Activated naive CD8-positive, alpha-beta T cell treated with anti-CD3 and anti-CD28 coated beads, Interleukin-2, amount 10 ng/mL, durations not matched to agents 7 days and 5 days (primary cell): ENCODE data around the gene MYO1G. TPM values are rescaled to one million over a fixed set of nuclear protein-coding genes. Genes with fewer than 3 reads are reported as not detected.
"Not testable (repeated sequence)": the region's sequence is repeated elsewhere in the genome, so short reads cannot be mapped to it uniquely, and the experiment has no call there.

Experiments used
- ATAC-seq: fragments of 150-1000 bp; cut with Tn5 transposase; one replicate; pipeline ENCODE4 v1.10.0; 2021; ENCODE audit warnings: low read depth, moderate library complexity
- POLR2A ChIA-PET: fragments of 350-600 bp; sonication (Branson Sonifier 250); formaldehyde crosslinking; loops from one replicate; lab custom pipeline; 2021; ENCODE audit warnings: antibody characterized with exemption; lab: Charles Lee
- DNase-seq: peaks from one replicate; pipeline ENCODE4 v3.0.0; 2021
- H3K27ac Mint-ChIP-seq: one replicate; pipeline ENCODE4 v1.8.0; 2022; ENCODE audit warnings: mild to moderate bottlenecking, mixed read lengths
- H3K27me3 Mint-ChIP-seq: one replicate; pipeline ENCODE4 v1.8.0; 2022; ENCODE audit warnings: mild to moderate bottlenecking, moderate library complexity, mixed read lengths
- H3K36me3 Mint-ChIP-seq: one replicate; pipeline ENCODE4 v1.8.0; 2021; ENCODE audit warnings: mild to moderate bottlenecking, mixed read lengths
- H3K4me1 Mint-ChIP-seq: one replicate; pipeline ENCODE4 v1.8.0; 2021; ENCODE audit warnings: mixed read lengths
- H3K4me3 Mint-ChIP-seq: one replicate; pipeline ENCODE4 v1.8.0; 2022; ENCODE audit warnings: mild to moderate bottlenecking, moderate library complexity, mixed read lengths
- H3K9me3 Mint-ChIP-seq: one replicate; pipeline ENCODE4 v1.8.0; 2021; ENCODE audit warnings: mixed read lengths
- total RNA-seq, 2 experiments: library from RNA; stranded (reverse); gene quantifications; one replicate each; pipeline ENCODE4 v1.2.3, GENCODE V29; 2021

Gene MYO1G
- total RNA-seq, 2 experiments from 2014 or later, result 382 to 403 TPM

DNA sequence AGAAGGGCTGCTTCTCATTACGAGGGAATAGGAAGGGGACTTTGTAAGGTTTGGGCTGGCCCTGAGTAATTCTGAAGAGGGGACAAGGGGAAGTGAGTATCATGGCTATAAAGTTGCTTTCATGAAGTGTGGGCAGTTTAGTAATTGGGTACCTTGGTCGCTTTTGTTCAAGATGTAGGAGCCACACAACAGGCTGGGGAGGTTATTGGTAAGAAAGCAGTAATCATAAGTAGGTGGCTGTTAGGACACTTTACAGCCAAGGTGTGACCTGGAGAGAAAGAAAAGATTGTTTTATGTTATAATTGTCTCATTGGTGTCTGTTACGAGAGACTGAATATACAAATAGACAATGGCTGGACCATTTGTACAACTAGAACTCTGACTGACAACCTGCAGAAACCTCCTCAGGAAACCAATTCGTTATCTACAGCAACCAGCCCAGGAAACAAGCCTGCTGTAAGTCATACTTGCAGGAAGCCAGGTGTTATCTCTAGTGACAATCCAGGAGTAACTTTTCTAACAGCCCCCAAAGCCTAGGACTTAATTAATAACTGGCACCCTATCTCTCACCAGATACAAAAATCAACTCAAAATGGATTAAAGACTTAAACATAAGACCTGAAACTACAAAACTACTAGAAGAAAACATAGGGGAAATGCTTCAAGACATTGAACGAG, 16.2 kb upstream of the MYO1G start:
- ATAC-seq (no peak), DNase-seq (no peak)
- Mint-ChIP-seq H3K27me3 (no peaks in the 10 kb centered on the region), H3K4me3 (peak overlapping the region; percentile 58), H3K4me1 (peaks cover 31% of the 10 kb centered on the region), H3K9me3 (no peaks in the 10 kb centered on the region), H3K27ac (peak overlapping the region; percentile 53), H3K36me3 (no peaks in the 10 kb centered on the region)
- POLR2A ChIA-PET, result interaction anchor here (0.9 to 7.8 kb wide), 4 partner anchors 8 to 110 kb away, joined by 7 to 202 read pairs (median 20); partner anchors contain the start of gene MYO1G

DNA sequence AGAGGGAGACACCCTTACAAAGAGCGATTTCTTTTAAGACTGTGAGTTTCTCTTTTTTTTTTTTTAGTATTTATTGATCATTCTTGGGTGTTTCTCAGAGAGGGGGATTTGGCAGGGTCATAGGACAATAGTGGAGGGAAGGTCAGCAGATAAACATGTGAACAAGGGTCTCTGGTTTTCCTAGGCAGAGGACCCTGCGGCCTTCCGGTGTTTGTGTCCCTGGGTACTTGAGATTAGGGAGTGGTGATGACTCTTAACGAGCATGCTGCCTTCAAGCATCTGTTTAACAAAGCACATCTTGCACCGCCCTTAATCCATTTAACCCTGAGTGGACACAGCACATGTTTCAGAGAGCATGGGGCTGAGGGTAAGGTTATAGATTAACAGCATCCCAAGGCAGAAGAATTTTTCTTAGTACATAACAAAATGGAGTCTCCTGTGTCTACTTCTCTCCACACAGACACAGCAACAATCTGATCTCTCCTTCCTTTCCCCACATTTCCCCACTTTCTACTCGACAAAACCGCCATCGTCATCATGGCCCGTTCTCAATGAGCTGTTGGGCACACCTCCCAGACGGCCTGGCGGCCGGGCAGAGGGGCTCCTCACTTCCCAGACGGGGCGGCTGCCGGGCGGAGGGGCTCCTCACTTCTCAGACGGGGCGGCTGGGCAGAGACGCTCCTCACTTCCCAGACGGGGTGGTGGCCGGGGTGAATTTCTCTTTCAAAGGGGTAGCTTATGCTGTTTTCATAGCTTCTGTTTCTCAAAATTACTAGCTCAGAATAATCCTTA, 13.4 kb upstream of the MYO1G start:
- not testable (repeated sequence) for H3K36me3 Mint-ChIP-seq, H3K27ac Mint-ChIP-seq, H3K9me3 Mint-ChIP-seq, H3K27me3 Mint-ChIP-seq, H3K4me3 Mint-ChIP-seq, ATAC-seq, DNase-seq
- POLR2A ChIA-PET, result interaction anchor here (1.0 kb wide), 1 partner anchor 9 kb away, joined by 3 read pairs; no protein-coding TSS in a partner anchor
- H3K4me1 Mint-ChIP-seq, result peaks cover 32% of the 10 kb centered on the region

DNA sequence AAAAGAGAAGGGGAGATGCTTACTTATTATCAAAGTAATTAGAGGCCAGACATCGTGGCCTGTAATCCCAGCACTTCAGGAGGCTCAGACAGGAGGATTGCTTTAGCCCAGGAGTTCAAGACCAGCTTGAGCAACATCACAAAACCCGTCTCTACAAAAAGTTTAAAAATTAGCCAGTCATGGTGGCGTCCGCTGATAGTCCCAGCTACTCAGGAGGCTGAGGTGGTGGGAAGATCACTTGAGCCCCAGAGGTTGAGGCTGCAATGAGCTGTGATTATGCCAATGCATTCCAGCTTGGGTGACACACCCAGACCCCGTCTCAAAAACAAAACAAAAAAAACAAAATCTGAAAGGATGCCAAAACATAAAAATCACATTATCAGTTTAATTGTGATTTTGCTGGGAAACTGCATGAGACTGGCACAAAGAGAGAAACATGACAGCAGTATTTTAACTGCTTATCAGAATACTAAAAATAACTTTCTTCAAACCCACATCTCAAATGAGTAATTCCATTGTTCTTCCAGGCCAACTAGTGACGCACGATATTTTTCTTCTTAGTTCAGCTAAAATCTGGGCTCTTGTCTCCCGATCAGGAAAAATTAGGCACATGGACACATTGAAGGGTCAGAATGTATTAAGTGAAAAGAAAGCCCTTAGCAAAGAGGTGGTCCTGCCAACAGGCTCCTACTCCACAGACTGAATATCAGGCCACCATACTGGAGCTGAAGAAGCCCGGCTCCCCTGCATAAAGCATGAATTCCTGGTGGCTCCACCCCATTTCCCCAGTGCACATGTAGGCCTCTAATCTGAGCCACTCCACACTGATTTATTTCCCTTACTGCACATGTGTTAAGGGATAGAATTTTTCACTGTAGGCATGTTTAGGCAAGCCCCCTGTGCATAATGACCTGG, 11.6 kb upstream of the MYO1G start:
- POLR2A ChIA-PET, result no interaction called here

DNA sequence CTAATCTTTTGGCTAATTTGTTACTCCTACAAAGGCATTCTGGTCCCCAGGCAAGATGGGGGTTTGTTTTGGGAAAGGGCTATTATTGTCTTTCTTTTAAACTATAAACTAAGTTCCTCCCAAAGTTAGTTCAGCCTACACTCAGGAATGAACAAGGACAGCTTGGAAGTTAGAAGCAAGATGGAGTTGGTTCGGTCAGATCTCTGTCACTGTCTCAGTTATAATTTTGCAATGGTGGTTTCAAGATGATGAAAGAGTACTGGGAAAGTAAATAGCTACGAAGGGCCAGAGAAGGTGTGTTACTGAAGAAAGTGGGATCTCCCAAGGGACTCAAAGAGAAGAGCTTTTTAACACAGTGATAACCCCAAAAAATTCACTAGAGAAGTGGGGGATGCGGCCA, 10.3 kb upstream of the MYO1G start:
- ATAC-seq, result no peak
- Mint-ChIP-seq H3K27me3 (no peaks in the 10 kb centered on the region), H3K4me3 (no peak overlapping the region), H3K4me1 (peaks cover 29% of the 10 kb centered on the region), H3K36me3 (peaks cover 22% of the 10 kb centered on the region), H3K9me3 (no peaks in the 10 kb centered on the region), H3K27ac (no peak overlapping the region)
- POLR2A ChIA-PET, result interaction anchor here (0.7 to 1.6 kb wide), 3 partner anchors 8 to 110 kb away, joined by 3 to 5 read pairs (median 4); partner anchors contain the start of gene CCM2
- no peak for DNase-seq

More for the DNA sequence above, 11.6 kb upstream of the MYO1G start:
- Mint-ChIP-seq H3K27ac (no peak overlapping the region), H3K4me3 (no peak overlapping the region), H3K9me3 (no peaks in the 10 kb centered on the region), H3K4me1 (peaks cover 28% of the 10 kb centered on the region), H3K27me3 (no peaks in the 10 kb centered on the region), H3K36me3 (peaks cover 10% of the 10 kb centered on the region)
- no peak for DNase-seq
- ATAC-seq, result no peak

DNA sequence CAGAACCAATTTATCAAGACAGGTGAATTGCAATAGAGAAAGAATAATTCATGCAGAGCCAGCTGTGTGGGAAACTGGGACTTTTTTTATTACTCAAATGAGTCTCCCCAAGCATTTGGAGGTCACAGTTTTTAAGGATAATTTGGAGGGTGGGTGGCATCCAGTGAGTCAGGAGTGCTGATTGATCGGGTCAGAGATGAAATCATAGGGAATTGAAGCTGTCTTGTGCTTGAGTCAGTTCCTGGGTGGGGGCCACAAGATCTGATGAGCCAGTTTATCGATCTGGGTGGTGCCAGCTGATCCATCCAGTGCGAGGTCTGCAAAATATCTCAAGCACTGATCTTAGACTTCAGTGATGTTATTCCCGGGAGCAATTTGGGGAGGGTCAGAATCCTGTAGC, 9.9 kb upstream of the MYO1G start:
- POLR2A ChIA-PET, result interaction anchor here (0.7 to 1.6 kb wide), 4 partner anchors 9 to 111 kb away, joined by 3 to 5 read pairs (median 4); partner anchors contain the start of genes CCM2 and MYO1G
- DNase-seq (no peak), ATAC-seq (no peak)
- Mint-ChIP-seq H3K4me1 (peaks cover 33% of the 10 kb centered on the region), H3K36me3 (peaks cover 26% of the 10 kb centered on the region), H3K27ac (no peak overlapping the region), H3K27me3 (no peaks in the 10 kb centered on the region), H3K9me3 (no peaks in the 10 kb centered on the region), H3K4me3 (no peak overlapping the region)

DNA sequence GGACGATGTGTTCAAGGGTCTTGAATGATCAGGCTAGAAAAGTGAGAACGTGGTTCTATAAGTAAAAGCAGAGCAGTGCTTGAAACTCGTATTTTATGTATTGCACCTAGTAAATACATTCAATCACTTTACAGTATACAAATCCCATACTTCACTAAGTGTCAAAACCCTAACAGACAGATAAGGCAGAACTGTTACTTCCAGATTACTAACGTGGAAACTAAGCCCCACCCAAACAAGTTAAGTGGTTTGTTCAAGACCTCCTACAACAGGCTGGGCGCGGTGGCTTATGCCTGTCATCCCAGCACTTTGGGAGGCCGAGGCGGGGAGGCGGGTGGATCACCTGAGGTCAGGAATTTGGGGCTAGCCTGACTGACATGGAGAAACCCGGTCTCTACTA, 9.2 kb upstream of the MYO1G start:
- POLR2A ChIA-PET, result interaction anchor here (1.2 to 2.8 kb wide), 5 partner anchors 9 to 12 kb away, joined by 3 to 31 read pairs (median 5); partner anchors contain the start of genes CCM2 and MYO1G
- Mint-ChIP-seq H3K4me1 (peaks cover 39% of the 10 kb centered on the region), H3K9me3 (no peaks in the 10 kb centered on the region), H3K27me3 (no peaks in the 10 kb centered on the region), H3K27ac (no peak overlapping the region), H3K4me3 (peak overlapping the region; percentile 98), H3K36me3 (peaks cover 32% of the 10 kb centered on the region)
- DNase-seq (no peak), ATAC-seq (no peak)

DNA sequence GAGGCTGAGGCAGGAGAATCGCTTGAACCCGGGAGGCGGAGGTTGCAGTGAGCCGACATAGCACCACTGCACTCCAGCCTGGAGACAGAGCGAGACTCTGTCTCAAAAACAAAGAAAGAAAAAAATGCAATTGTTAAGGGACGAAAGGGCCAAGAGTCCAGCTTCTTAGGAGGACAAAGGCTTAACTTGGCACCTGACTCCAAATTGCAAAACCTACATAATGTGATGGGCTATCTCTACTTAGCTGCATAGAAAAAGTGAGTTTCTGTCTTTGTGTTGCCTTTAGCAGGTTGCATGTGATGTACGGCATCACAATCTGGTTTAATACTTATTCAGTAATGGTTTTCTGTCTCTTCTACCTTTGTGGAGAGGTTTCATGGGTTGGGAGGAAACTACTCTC, 8.6 kb upstream of the MYO1G start:
- peaks cover 36% of the 10 kb centered on the region for H3K36me3 Mint-ChIP-seq

DNA sequence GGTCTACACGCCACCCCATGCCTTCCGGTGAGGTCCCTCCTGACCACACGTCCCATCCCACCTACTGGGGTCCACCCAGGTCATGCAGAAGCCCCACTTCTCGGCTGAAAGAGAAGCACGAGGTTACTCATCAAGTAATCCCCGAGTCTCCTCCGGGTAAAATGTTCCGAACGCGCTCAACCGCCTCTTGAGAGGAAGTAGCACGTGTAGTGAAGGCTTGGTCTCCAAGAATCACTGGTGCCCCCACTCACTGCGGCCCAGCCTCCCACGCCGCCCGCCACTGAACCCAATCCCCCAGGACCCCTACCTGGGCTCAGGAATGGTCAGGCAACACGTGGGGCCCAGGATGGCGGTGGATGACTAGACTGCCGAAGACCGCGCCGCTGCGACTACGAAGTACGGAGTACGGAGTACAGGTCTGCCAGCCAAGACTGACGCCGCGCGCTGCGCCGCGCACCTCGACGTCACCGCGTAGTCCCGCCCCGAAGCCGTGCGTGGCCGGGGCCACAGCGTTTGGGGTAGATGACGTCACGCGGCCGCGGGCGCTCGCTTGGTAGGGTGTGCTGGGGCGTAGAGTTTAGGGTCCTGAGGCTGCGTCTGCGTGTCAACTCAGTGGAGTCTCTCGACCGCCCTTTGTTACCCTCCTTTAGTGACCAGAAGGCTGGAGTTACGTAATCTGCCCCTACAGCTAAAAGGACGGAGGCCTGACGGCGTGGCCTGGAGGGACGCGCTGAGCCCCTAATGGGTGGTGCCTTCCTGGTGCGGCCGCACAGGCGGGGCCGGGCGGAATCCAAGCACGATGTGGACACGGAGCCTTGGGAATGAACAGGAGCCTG, 7.6 kb upstream of the MYO1G start:
- Mint-ChIP-seq H3K36me3 (peaks cover 40% of the 10 kb centered on the region), H3K9me3 (no peaks in the 10 kb centered on the region), H3K27ac (peak overlapping the region; percentile 98), H3K27me3 (no peaks in the 10 kb centered on the region), H3K4me3 (peak overlapping the region; percentile 98), H3K4me1 (peaks cover 44% of the 10 kb centered on the region)
- POLR2A ChIA-PET, result interaction anchor here (0.7 to 2.8 kb wide), 10 partner anchors 9 to 348 kb away, joined by 3 to 31 read pairs (median 6); no protein-coding TSS in a partner anchor
- DNase-seq, result peak; percentile 99
- peak; percentile 95 for ATAC-seq

More for the DNA sequence above, 8.6 kb upstream of the MYO1G start:
- H3K9me3 Mint-ChIP-seq, result no peaks in the 10 kb centered on the region
- ATAC-seq (no peak), DNase-seq (no peak)
- H3K4me3 Mint-ChIP-seq, result peak overlapping the region; percentile 98
- POLR2A ChIA-PET, result interaction anchor here (1.6 to 2.8 kb wide), 3 partner anchors 8 to 10 kb away, joined by 5 to 31 read pairs (median 16); partner anchors contain the start of gene MYO1G
- H3K27ac Mint-ChIP-seq, result peak overlapping the region; percentile 98
- H3K4me1 Mint-ChIP-seq, result peaks cover 43% of the 10 kb centered on the region
- no peaks in the 10 kb centered on the region for H3K27me3 Mint-ChIP-seq

DNA sequence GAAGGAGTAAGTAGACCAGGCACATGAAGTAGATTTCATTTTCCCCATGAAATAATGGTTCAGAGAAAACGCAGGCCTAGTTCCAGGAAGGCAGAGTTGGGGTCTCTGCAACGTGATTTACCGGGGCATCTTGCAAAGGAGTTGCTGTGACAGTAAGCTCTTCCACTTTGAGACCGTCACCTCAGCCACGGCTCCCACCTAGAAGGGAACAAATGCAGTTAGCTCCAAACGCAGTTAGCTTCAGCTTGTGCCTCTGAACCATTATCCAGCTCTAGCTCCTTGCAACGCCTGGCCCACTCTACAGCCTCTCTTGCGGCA, 7.0 kb upstream of the MYO1G start:
- H3K9me3 Mint-ChIP-seq, result no peaks in the 10 kb centered on the region
- peaks cover 48% of the 10 kb centered on the region for H3K4me1 Mint-ChIP-seq
- ATAC-seq (no peak), DNase-seq (no peak)
- peak overlapping the region; percentile 98 for H3K4me3 Mint-ChIP-seq
- H3K36me3 Mint-ChIP-seq, result peaks cover 40% of the 10 kb centered on the region
- no peaks in the 10 kb centered on the region for H3K27me3 Mint-ChIP-seq
- POLR2A ChIA-PET, result interaction anchor here (0.7 to 2.8 kb wide), 10 partner anchors 9 to 347 kb away, joined by 3 to 31 read pairs (median 6); no protein-coding TSS in a partner anchor
- peak overlapping the region; percentile 98 for H3K27ac Mint-ChIP-seq

DNA sequence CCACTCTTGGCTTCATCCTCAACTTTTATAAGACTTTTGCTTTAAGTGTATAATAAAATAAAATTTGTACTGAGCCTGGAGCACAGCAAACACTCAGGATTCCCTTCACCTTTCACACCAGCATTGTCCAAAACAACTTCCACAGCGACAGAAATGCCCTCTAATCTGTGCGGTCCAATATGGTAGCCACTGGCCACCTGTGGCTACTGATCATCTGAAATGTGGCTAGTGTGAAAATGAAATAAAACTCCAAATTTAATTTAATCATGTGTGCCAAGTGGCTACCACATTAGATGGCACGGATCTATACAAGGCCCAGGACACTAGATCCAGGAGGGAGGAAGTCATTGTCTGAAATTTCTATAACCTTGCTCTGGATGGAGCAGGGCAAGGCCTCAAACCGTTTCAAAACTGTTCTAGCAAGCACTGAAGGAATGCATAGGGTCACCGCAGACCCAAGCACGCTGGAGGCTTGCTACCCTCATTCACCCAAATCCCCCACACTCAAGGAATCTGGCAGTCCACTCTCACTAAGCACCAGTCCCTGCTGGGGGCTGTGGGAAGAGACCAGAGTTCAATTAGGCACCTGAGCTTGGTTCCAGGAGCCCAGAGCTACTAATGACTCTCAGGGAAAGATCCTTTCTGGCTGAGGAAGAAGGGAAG, 6.3 kb upstream of the MYO1G start:
- peak overlapping the region; percentile 98 for H3K4me3 Mint-ChIP-seq
- no peaks in the 10 kb centered on the region for H3K9me3 Mint-ChIP-seq
- peak overlapping the region; percentile 98 for H3K27ac Mint-ChIP-seq
- no peaks in the 10 kb centered on the region for H3K27me3 Mint-ChIP-seq
- POLR2A ChIA-PET, result interaction anchor here (0.6 to 2.8 kb wide), 11 partner anchors 8 to 346 kb away, joined by 3 to 31 read pairs (median 6); no protein-coding TSS in a partner anchor
- H3K4me1 Mint-ChIP-seq, result peaks cover 55% of the 10 kb centered on the region
- peaks cover 40% of the 10 kb centered on the region for H3K36me3 Mint-ChIP-seq
- no peak for DNase-seq
- no peak for ATAC-seq

DNA sequence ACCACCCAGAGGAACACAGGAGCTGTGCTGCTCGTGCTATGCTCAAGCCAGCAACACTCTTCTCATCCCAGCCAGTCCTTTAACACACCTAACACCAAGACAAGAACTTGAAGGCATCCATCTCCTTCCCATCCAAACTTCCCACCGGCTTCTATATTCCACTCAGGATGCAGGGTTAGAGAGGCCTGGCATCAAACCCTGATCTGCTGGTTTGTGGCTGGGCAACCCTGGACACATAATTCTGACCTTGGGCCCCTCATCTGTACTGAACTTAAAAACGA, 5.6 kb upstream of the MYO1G start:
- H3K9me3 Mint-ChIP-seq, result no peaks in the 10 kb centered on the region
- no peaks in the 10 kb centered on the region for H3K27me3 Mint-ChIP-seq
- H3K27ac Mint-ChIP-seq, result peak overlapping the region; percentile 98
- H3K4me1 Mint-ChIP-seq, result peaks cover 62% of the 10 kb centered on the region
- ATAC-seq (no peak), DNase-seq (no peak)
- H3K36me3 Mint-ChIP-seq, result peaks cover 40% of the 10 kb centered on the region
- peak overlapping the region; percentile 98 for H3K4me3 Mint-ChIP-seq
- POLR2A ChIA-PET, result interaction anchor here (0.6 to 3.1 kb wide), 3 partner anchors 11 to 100 kb away, joined by 5 to 22 read pairs (median 6); no protein-coding TSS in a partner anchor
